Mesenchymal stem cell (in vitro differentiated cells and primary cell): ENCODE measurements around the gene RSPH4A.
A peak's percentile ranks its signal among the peaks of the same experiment; 100 is the strongest.
"Not testable (repeated sequence)": the region's sequence is repeated elsewhere in the genome, so short reads cannot be mapped to it uniquely, and the experiment has no call there.

Source experiments
- DNase-seq: peaks from one replicate; pipeline ENCODE4 v3.0.0-alpha.2; 2013
- H2AFZ ChIP-seq: one replicate; pipeline ENCODE4 v1.6.1; 2013; ENCODE audit warnings: low read depth, mild to moderate bottlenecking, control low read depth, inconsistent platforms, low read length, moderate library complexity
- H2AK5ac ChIP-seq: 2 replicates; pipeline ENCODE4 v1.6.1; 2013; ENCODE audit warnings: low read length, moderate library complexity, mild to moderate bottlenecking, inconsistent platforms; ENCODE audit not compliant: severe bottlenecking
- H2BK120ac ChIP-seq: one replicate; pipeline ENCODE4 v1.6.1; 2013; ENCODE audit warnings: low read depth, mild to moderate bottlenecking, inconsistent platforms, low read length, moderate library complexity
- H2BK12ac ChIP-seq, 2 experiments: one replicate each; pipeline ENCODE4 v1.6.1; 2013; ENCODE audit warnings: inconsistent platforms in 2 of 2, low read length in 2 of 2, mild to moderate bottlenecking in 2 of 2, moderate library complexity in 2 of 2, control low read depth in 1 of 2
- H2BK15ac ChIP-seq: one replicate; pipeline ENCODE4 v1.6.1; 2013; ENCODE audit warnings: mild to moderate bottlenecking, low read depth, inconsistent platforms; ENCODE audit not compliant: poor library complexity, severe bottlenecking
- H2BK5ac ChIP-seq: 2 replicates; pipeline ENCODE4 v1.6.1; 2013; ENCODE audit warnings: low read depth, mild to moderate bottlenecking, low read length, control low read depth, inconsistent platforms; ENCODE audit not compliant: poor library complexity, severe bottlenecking
- H3K14ac ChIP-seq, 2 experiments: one replicate each; pipeline ENCODE4 v1.6.1; 2013; ENCODE audit warnings: inconsistent platforms in 2 of 2, low read length in 2 of 2, control low read depth in 1 of 2, mild to moderate bottlenecking in 1 of 2, moderate library complexity in 1 of 2
- H3K18ac ChIP-seq, 2 experiments: one replicate each; pipeline ENCODE4 v1.6.1; 2013; ENCODE audit warnings: inconsistent platforms in 2 of 2, low read length in 2 of 2, control low read depth in 1 of 2, low read depth in 1 of 2, mild to moderate bottlenecking in 1 of 2
- H3K23ac ChIP-seq, 2 experiments: one replicate each; pipeline ENCODE4 v1.6.1; 2013; ENCODE audit warnings: inconsistent platforms in 2 of 2, low read length in 2 of 2, mild to moderate bottlenecking in 2 of 2, moderate library complexity in 2 of 2, control low read depth in 1 of 2
- H3K27ac ChIP-seq: 2 replicates; pipeline ENCODE4 v1.5.1; 2013; ENCODE audit warnings: mild to moderate bottlenecking, moderate library complexity, low read length, control low read depth, inconsistent platforms; ENCODE audit not compliant: poor library complexity, severe bottlenecking
- H3K27me3 ChIP-seq, 2 experiments: 2 replicates each; pipeline versions ENCODE4 v1.6.1 to v1.7.0; 2013; ENCODE audit warnings: low read length in 2 of 2, mild to moderate bottlenecking in 2 of 2, moderate library complexity in 2 of 2, control low read depth in 1 of 2, inconsistent platforms in 1 of 2; ENCODE audit not compliant: control insufficient read depth in 1 of 2, insufficient read depth in 1 of 2
- H3K36me3 ChIP-seq, 2 experiments: 2 replicates each; pipeline versions ENCODE4 v1.6.1 to v1.7.0; 2013; ENCODE audit warnings: low read length in 2 of 2, control low read depth in 1 of 2, inconsistent platforms in 1 of 2, low read depth in 1 of 2, mild to moderate bottlenecking in 1 of 2; ENCODE audit not compliant: insufficient read depth in 2 of 2, control insufficient read depth in 1 of 2
- H3K4ac ChIP-seq, 2 experiments: one replicate each; pipeline ENCODE4 v1.6.1; 2013; ENCODE audit warnings: inconsistent platforms in 2 of 2, low read length in 2 of 2, mild to moderate bottlenecking in 2 of 2, moderate library complexity in 2 of 2, control low read depth in 1 of 2, low read depth in 1 of 2
- H3K4me1 ChIP-seq: 2 replicates; pipeline ENCODE4 v1.6.1; 2013; ENCODE audit warnings: low read depth, low read length, control low read depth; ENCODE audit not compliant: control insufficient read depth, insufficient read depth
- H3K4me2 ChIP-seq: 2 replicates; pipeline ENCODE4 v1.6.1; 2013; ENCODE audit warnings: low read length, mild to moderate bottlenecking, inconsistent platforms; ENCODE audit not compliant: poor library complexity, severe bottlenecking
- H3K4me3 ChIP-seq, 2 experiments: 2 replicates each; pipeline versions ENCODE4 v1.5.1 to v1.7.0; 2013; ENCODE audit warnings: low read length in 2 of 2, mild to moderate bottlenecking in 2 of 2, control low read depth in 1 of 2, low read depth in 1 of 2; ENCODE audit not compliant: insufficient read depth in 1 of 2
- H3K79me1 ChIP-seq: replicated peaks from 2 replicates; pipeline ENCODE4 v1.6.1; 2013; ENCODE audit warnings: mild to moderate bottlenecking, control low read depth, low read length, inconsistent platforms; ENCODE audit not compliant: poor library complexity, severe bottlenecking
- H3K9ac ChIP-seq: 2 replicates; pipeline ENCODE4 v1.7.0; 2013; ENCODE audit warnings: mild to moderate bottlenecking, low read length, moderate library complexity
- H3K9me3 ChIP-seq: 2 replicates; pipeline ENCODE4 v1.7.0; 2013; ENCODE audit warnings: mild to moderate bottlenecking, low read length; ENCODE audit not compliant: control insufficient read depth
- H4K8ac ChIP-seq: one replicate; pipeline ENCODE4 v1.6.1; 2013; ENCODE audit warnings: inconsistent platforms, mild to moderate bottlenecking, low read length, moderate library complexity
- H4K91ac ChIP-seq: one replicate; pipeline ENCODE4 v1.6.1; 2013; ENCODE audit warnings: mild to moderate bottlenecking, low read length, inconsistent platforms
- WGBS: methylation state at CpG from one replicate; pipeline ENCODE4 v1.1.7; 2013; ENCODE audit warnings: mixed read lengths; 5-methylcytosine and 5-hydroxymethylcytosine counted together

Gene RSPH4A

GRCh38 chr6:116664169-116664568 lies 47.9 kb downstream of the RSPH4A start:
- H2AFZ ChIP-seq, H4K8ac ChIP-seq, H2BK15ac ChIP-seq, H3K27ac ChIP-seq, H3K79me1 ChIP-seq, H3K4ac ChIP-seq, H3K27me3 ChIP-seq, H3K9ac ChIP-seq, H3K4me1 ChIP-seq, H4K91ac ChIP-seq, H3K18ac ChIP-seq, H2BK12ac ChIP-seq, H2BK120ac ChIP-seq, H3K9me3 ChIP-seq, DNase-seq, H3K36me3 ChIP-seq, H2AK5ac ChIP-seq, H2BK5ac ChIP-seq, H3K14ac ChIP-seq, H3K4me2 ChIP-seq, H3K4me3 ChIP-seq, H3K23ac ChIP-seq: not testable (repeated sequence)
- no CpG with 5 or more reads among the region's 2 CpGs for WGBS

- Histone ChIP-seq H2AFZ (no peak overlapping the region), H3K27ac (no peak overlapping the region), H3K18ac (no peak overlapping the region), H2BK5ac (no peak overlapping the region), H2BK12ac (no peak overlapping the region), H3K4me1 (peaks cover 1% of the 10 kb centered on the region), H2BK15ac (no peak overlapping the region), H3K23ac (no peak overlapping the region), H3K36me3 (no peaks in the 10 kb centered on the region), H3K4ac (no peak overlapping the region), H3K9ac (peak overlapping the region; percentile 37), H2AK5ac (no peak overlapping the region), H3K79me1 (peaks cover 6% of the 10 kb centered on the region), H3K9me3 (no peaks in the 10 kb centered on the region), H3K4me2 (no peak overlapping the region), H2BK120ac (no peak overlapping the region), H3K27me3 (no peaks in the 10 kb centered on the region), H3K14ac (no peak overlapping the region), H3K4me3 (peak overlapping the region in 1 of 2 experiments; percentile 92), H4K8ac (no peak overlapping the region), H4K91ac (no peak overlapping the region)
- WGBS, result 93% methylated on average over 6 of the region's 7 CpGs
- DNase-seq, result no peak
Measured at GRCh38 chr6:116665464-116665863, 49.2 kb downstream of the RSPH4A start.

GRCh38 chr6:116666869-116667268 lies 50.6 kb downstream of the RSPH4A start:
- H2AFZ ChIP-seq, result no peak overlapping the region
- H3K4me3 ChIP-seq, result peak overlapping the region in 1 of 2 experiments; percentile 92
- H2BK5ac ChIP-seq, result no peak overlapping the region
- DNase-seq, result no peak
- no peak overlapping the region for H3K4me2 ChIP-seq
- no peak overlapping the region for H2BK120ac ChIP-seq
- no peak overlapping the region for H4K8ac ChIP-seq
- no peaks in the 10 kb centered on the region for H3K9me3 ChIP-seq
- no peak overlapping the region for H2AK5ac ChIP-seq
- H3K23ac ChIP-seq, result no peak overlapping the region
- 100% methylated on average over 1 of the region's 1 CpG for WGBS
- H3K27ac ChIP-seq, result no peak overlapping the region
- no peak overlapping the region for H2BK15ac ChIP-seq
- H3K14ac ChIP-seq, result no peak overlapping the region
- peak overlapping the region; percentile 95 for H3K9ac ChIP-seq
- H3K4ac ChIP-seq, result no peak overlapping the region
- no peaks in the 10 kb centered on the region for H3K27me3 ChIP-seq
- H2BK12ac ChIP-seq, result no peak overlapping the region
- H4K91ac ChIP-seq, result no peak overlapping the region
- H3K4me1 ChIP-seq, result peaks cover 1% of the 10 kb centered on the region
- H3K36me3 ChIP-seq, result no peaks in the 10 kb centered on the region
- no peak overlapping the region for H3K18ac ChIP-seq
- no peaks in the 10 kb centered on the region for H3K79me1 ChIP-seq

GRCh38 chr6:116667623-116668022 lies 51.3 kb downstream of the RSPH4A start:
- Histone ChIP-seq H3K4ac (no peak overlapping the region), H3K27ac (no peak overlapping the region), H4K91ac (no peak overlapping the region), H2AFZ (no peak overlapping the region), H3K4me1 (peaks cover 1% of the 10 kb centered on the region), H3K18ac (no peak overlapping the region), H2BK5ac (no peak overlapping the region), H2BK120ac (no peak overlapping the region), H3K9me3 (no peaks in the 10 kb centered on the region), H3K4me3 (peak overlapping the region in 1 of 2 experiments; percentile 92), H2BK15ac (no peak overlapping the region), H3K23ac (no peak overlapping the region), H3K79me1 (no peaks in the 10 kb centered on the region), H3K36me3 (no peaks in the 10 kb centered on the region), H3K27me3 (no peaks in the 10 kb centered on the region), H3K4me2 (peak overlapping the region; percentile 70), H3K14ac (no peak overlapping the region), H2AK5ac (no peak overlapping the region), H4K8ac (no peak overlapping the region), H3K9ac (peak overlapping the region; percentile 95), H2BK12ac (no peak overlapping the region)
- no peak for DNase-seq
- WGBS, result no CpG with 5 or more reads among the region's 3 CpGs
